Smooth muscle cell of the coronary artery (primary cell): ENCODE data around the gene KDM4B. TPM values are rescaled to one million over a fixed set of nuclear protein-coding genes. Genes with fewer than 3 reads are reported as not detected.

ENCODE experiments used
- total RNA-seq: library from RNA; depleted of rRNA; stranded (reverse); fragments of >200 nt; gene quantifications from 2 replicates; pipeline ENCODE4 v1.2.3, GENCODE V29; 2014; ENCODE audit warnings: low replicate concordance

The KDM4B gene
- total RNA-seq = 15.2 and 22.1 TPM in 2 replicates

GRCh38 chr19:4968462-4969291, at the start of gene KDM4B:
Gene KDM4B, plus strand, starts transcription at chr19:4969113. Its CDS starts 63,778 bp downstream, at chr19:5032891.

Other genes with a start within 250 kb of the KDM4B start
- 9.7 and 18.1 TPM in 2 replicates for gene DPP9, start 245.3 kb upstream of the KDM4B start, total RNA-seq
- gene FEM1A, start 177.4 kb upstream of the KDM4B start, total RNA-seq = 8.3 and 12.3 TPM in 2 replicates
- 0.59 and 2.3 TPM in 2 replicates for gene TICAM1, start 137.4 kb upstream of the KDM4B start, total RNA-seq
- gene PLIN3, start 101.4 kb upstream of the KDM4B start, total RNA-seq = 242 and 502 TPM in 2 replicates
- gene ARRDC5, start 66.2 kb upstream of the KDM4B start, total RNA-seq = 0.12 TPM in 1 of 2 replicates, not detected in the other
- gene UHRF1, start 59.6 kb upstream of the KDM4B start, total RNA-seq = 11.9 and 27.5 TPM in 2 replicates